Naive B cell (primary cell): ENCODE results near the gene HS3ST5. TPM values are rescaled to one million over a fixed set of nuclear protein-coding genes. Genes with fewer than 3 reads are reported as not detected.
"Not testable (repeated sequence)": the region's sequence is repeated elsewhere in the genome, so short reads cannot be mapped to it uniquely, and the experiment has no call there.

Source experiments
- ATAC-seq, 2 donors: fragments of 150-1000 bp; cut with Tn5 transposase; 2 replicates each; pipeline ENCODE4 v1.10.0; 2021; ENCODE audit warnings: low read depth in 2 of 2, mild to moderate bottlenecking in 2 of 2, moderate library complexity in 2 of 2
- DNase-seq: peaks from one replicate; pipeline ENCODE4 v3.0.0; 2022
- H3K27ac Mint-ChIP-seq, 6 donors: one replicate each; pipeline ENCODE4 v1.8.0; 2020 to 2022; ENCODE audit warnings: mild to moderate bottlenecking in 6 of 6, mixed read lengths in 6 of 6, moderate library complexity in 5 of 6, inconsistent platforms in 2 of 6
- H3K27me3 Mint-ChIP-seq, 3 donors: one replicate each; pipeline ENCODE4 v1.8.0; 2021 to 2022; ENCODE audit warnings: mixed read lengths in 3 of 3, mild to moderate bottlenecking in 1 of 3
- H3K36me3 Mint-ChIP-seq, 2 donors: one replicate each; pipeline ENCODE4 v1.8.0; 2020 to 2022; ENCODE audit warnings: mixed read lengths in 2 of 2, inconsistent platforms in 1 of 2, mild to moderate bottlenecking in 1 of 2
- H3K4me1 Mint-ChIP-seq, 3 donors: one replicate each; pipeline ENCODE4 v1.8.0; 2020 to 2022; ENCODE audit warnings: mixed read lengths in 3 of 3, inconsistent platforms in 1 of 3, mild to moderate bottlenecking in 1 of 3, moderate library complexity in 1 of 3
- H3K4me3 Mint-ChIP-seq, 8 donors: one replicate each; pipeline ENCODE4 v1.8.0; 2020 to 2022; ENCODE audit warnings: mild to moderate bottlenecking in 8 of 8, mixed read lengths in 8 of 8, moderate library complexity in 8 of 8, inconsistent platforms in 2 of 8
- H3K9me3 Mint-ChIP-seq, 7 donors: one replicate each; pipeline ENCODE4 v1.8.0; 2020 to 2022; ENCODE audit warnings: mixed read lengths in 7 of 7, mild to moderate bottlenecking in 5 of 7, inconsistent platforms in 2 of 7, moderate library complexity in 1 of 7
- polyA plus RNA-seq, 6 donors: library from polyadenylated mRNA; unstranded; fragments of 300-500 nt; fragmentation: Illumina TruSeq; gene quantifications; one replicate each; pipeline ENCODE4 v1.2.3, GENCODE V29; 2021; ENCODE audit warnings: low read depth in 6 of 6

HS3ST5 gene
- polyA plus RNA-seq, 6 donors from 2014 or later = not detected

DNA sequence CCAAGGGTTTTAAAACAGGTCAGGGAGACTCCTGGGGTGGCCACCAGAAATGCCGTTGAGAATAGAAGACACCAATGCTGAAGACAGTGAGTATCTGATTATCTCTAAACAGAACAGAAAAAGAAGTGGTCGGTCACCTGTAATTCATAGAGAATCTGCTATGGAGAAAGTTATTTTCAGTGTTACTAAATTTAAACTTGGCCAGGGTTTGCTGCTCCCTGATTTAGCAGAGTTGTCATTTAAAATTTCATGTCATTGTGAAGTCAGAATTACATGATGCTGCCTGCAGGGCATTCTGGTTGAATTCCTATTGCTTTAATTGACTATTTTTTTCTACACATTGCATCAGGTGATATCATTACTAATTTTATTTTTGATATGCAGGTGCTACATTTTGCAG is 114.1 kb downstream of the HS3ST5 start:
- ATAC-seq = no peak
- Mint-ChIP-seq H3K4me1 (no peaks in the 10 kb centered on the region), H3K4me3 (no peak overlapping the region), H3K9me3 (peaks cover 0 to 14% (median 0%) of the 10 kb centered on the region in 7 donors), H3K27ac (no peak overlapping the region), H3K27me3 (peaks cover 0 to 5% (median 5%) of the 10 kb centered on the region in 3 donors), H3K36me3 (no peaks in the 10 kb centered on the region)
- DNase-seq = no peak

DNA sequence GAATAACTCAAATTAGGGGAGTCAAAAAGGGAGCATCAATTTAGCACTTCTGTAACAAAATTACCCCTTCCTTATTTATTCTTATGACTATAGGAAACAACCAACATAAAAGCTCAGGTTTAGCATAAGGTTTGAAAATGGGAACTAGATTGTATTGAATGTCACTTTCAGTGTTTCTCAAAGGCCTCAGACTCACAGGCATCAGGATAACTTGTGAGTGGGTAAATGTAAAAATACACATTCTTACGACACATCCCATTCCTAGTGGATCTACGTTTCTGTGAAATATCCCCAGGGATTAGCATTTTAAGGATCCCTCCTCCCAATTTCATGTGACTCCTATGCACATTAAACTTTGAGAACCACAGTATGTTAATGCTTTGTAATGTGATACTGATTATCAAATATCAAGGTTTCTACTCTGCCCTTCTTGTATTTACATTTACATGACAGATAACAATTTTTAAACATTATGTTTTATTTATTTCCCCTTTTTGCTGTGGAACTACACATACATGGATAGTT is 114.8 kb downstream of the HS3ST5 start:
- Mint-ChIP-seq H3K4me3 (no peak overlapping the region), H3K27ac (no peak overlapping the region), H3K36me3 (no peaks in the 10 kb centered on the region), H3K9me3 (peaks cover 0 to 14% (median 0%) of the 10 kb centered on the region in 7 donors), H3K27me3 (peaks cover 0 to 5% (median 5%) of the 10 kb centered on the region in 3 donors), H3K4me1 (no peaks in the 10 kb centered on the region)
- ATAC-seq = no peak
- DNase-seq = no peak

DNA sequence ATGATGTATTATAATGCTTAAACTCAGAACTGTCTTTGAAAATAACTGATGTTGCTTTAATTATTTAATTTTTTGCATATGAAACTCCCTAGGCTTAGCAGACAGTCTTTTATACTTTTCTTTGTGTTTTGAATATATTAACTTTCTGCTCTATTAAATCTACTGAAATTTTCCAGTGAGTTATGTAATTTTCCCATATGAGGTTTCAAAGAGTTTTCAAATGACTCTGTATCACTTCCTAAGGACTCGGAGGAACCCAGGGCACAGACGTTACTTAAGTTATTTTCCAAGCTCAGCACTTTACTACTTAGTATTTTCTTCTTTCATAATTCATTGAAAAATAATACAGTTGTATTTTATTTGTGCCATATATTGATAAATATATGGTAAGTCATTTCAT is 122.6 kb downstream of the HS3ST5 start:
- Mint-ChIP-seq H3K4me1 (no peaks in the 10 kb centered on the region), H3K9me3 (peaks cover 0 to 4% (median 0%) of the 10 kb centered on the region in 7 donors), H3K4me3 (no peak overlapping the region), H3K27ac (no peak overlapping the region), H3K27me3 (no peaks in the 10 kb centered on the region), H3K36me3 (no peaks in the 10 kb centered on the region)
- ATAC-seq (no peak), DNase-seq (no peak)

DNA sequence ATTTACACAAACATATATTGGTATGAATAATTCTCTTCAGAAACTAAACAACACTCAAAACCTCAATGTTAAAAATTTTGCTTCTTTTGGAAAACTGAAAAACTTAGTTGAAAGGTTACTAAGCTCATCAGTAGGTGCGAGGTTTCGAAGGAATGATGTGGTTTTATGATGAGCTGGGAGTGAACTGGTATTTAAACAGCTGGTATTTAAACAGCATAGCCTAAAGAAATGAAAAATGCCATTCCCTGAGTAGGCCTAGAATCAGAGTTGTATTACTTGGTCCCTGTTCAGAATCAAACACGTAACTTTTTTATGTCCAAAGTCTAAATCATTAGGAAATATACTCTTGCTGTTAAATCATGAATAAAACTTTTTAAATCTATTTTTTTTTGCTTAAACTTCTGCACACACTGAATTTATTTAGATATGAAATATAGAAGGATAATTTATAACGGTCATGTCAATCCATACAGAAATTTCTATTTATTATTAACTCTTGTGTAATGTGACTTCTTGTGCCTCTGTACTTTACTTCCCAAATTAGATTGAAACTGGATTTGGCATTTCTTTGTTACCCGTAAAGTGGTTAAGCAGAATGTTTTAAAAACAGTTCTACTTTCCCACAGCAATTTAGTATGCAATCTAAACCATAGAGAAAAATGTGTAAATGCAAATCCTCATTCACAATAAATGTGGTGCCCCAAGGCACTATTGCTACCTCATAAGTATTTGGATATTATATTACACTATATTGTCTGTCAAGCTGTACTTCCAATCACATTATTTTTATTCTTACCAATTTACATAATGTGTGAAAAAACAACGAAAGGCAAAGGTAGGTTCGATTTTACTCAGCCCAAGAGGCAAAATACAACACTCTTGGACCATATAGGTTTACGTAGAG is 124.1 kb downstream of the HS3ST5 start:
- no peak overlapping the region for H3K27ac Mint-ChIP-seq
- H3K4me1 Mint-ChIP-seq = no peaks in the 10 kb centered on the region
- DNase-seq (no peak), ATAC-seq (no peak)
- no peak overlapping the region for H3K4me3 Mint-ChIP-seq
- H3K9me3 Mint-ChIP-seq = peaks cover 0 to 4% (median 0%) of the 10 kb centered on the region in 7 donors
- H3K36me3 Mint-ChIP-seq = no peaks in the 10 kb centered on the region
- no peaks in the 10 kb centered on the region for H3K27me3 Mint-ChIP-seq

DNA sequence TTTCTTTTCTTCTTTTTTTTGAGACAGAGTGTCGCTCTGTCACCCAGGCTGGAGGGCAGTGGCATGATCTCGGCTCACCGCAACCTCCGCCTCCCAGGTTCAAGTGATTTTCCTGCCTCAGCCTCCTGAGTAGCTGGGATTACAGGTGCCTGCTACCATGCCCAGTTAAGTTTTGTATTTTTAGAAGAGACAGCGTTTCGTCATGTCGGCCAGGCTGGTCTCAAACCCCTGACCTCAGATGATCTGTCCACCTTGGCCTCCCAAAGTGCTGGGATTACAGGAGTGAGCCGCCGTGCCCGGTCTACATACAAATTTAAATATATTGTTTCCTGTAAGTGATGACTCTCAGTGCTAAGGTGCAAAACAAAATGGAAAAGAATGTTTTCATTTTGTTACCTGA is 124.8 kb downstream of the HS3ST5 start:
- H3K27ac Mint-ChIP-seq, H3K36me3 Mint-ChIP-seq, ATAC-seq, H3K4me1 Mint-ChIP-seq, H3K9me3 Mint-ChIP-seq, H3K4me3 Mint-ChIP-seq, DNase-seq, H3K27me3 Mint-ChIP-seq: not testable (repeated sequence)

DNA sequence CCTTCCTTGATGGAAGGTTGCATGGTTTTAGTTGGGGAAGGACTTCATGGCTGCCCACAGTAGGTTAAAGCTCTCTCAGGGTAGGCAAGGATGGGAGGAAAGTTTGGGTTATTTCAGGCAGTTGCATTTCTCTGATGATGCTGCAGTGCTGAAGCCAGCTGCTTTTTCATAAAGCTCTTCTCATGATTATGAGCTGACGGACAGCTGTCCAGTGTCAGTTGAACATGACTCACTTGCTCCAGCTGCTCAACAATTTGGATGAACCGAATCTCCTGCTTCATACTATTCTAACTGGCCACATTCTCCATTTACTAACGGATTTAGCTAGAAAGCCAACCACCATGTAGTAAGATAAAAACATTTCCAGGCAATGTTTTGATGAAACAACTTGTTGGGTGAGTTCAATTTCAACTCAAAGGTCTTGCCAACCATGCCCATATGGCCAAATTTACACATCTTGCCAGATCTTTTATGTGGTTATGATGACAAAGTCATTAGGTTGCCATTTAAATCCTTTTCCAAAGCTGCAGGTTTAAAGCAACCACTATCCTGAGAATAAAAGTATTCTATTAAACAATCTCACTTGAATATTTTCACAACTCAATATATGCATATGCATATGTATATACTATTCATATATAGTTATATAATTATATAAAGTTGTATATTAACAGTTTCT is 125.9 kb downstream of the HS3ST5 start:
- H3K27me3 Mint-ChIP-seq = no peaks in the 10 kb centered on the region
- ATAC-seq = no peak
- peaks cover 0 to 4% (median 0%) of the 10 kb centered on the region in 7 donors for H3K9me3 Mint-ChIP-seq
- no peak overlapping the region for H3K4me3 Mint-ChIP-seq
- no peaks in the 10 kb centered on the region for H3K36me3 Mint-ChIP-seq
- DNase-seq = no peak
- no peak overlapping the region for H3K27ac Mint-ChIP-seq
- no peaks in the 10 kb centered on the region for H3K4me1 Mint-ChIP-seq

DNA sequence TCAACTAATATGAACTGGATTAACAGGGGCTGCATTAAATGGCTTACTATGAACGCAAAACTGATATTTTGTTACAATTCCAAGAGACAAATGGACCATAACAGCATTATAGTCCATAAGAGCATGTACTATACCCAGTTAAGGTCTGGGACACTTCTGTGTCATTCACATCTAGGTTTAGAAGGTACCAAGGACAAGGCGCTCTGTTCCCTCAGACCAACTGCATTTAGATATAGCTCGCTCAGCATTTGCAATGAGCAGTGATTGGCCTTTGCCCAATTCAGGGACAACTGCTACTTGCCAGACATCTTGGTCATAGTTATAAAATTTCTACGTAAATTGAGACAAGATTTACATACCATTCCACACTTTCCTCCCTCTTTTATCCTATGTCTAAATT is 132.4 kb downstream of the HS3ST5 start:
- no peaks in the 10 kb centered on the region for H3K4me1 Mint-ChIP-seq
- no peaks in the 10 kb centered on the region for H3K27me3 Mint-ChIP-seq
- H3K4me3 Mint-ChIP-seq = no peak overlapping the region
- H3K27ac Mint-ChIP-seq = no peak overlapping the region
- DNase-seq (no peak), ATAC-seq (no peak)
- peaks cover 0 to 2% (median 0%) of the 10 kb centered on the region in 7 donors for H3K9me3 Mint-ChIP-seq
- H3K36me3 Mint-ChIP-seq = no peaks in the 10 kb centered on the region

DNA sequence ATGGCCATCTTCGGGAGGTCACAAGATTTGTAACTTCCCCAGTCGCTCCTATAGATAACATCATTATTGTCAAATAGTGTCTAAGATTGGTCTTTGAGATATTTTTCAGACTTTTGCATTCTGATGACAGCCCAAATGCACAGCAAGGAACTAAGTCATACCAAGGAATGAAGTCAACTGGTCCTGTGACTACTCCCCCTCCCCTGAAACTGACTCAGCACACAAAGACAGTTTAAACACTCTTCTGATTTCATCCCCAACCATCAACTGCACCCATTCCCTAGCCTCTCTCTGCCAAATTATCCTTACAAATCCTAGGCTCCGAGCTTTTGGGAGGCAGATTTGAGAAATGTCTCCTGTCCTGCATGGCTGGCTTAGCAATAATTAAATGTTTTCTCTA is 139.4 kb downstream of the HS3ST5 start:
- H3K4me1 Mint-ChIP-seq = no peaks in the 10 kb centered on the region
- peaks cover 0 to 3% (median 0%) of the 10 kb centered on the region in 3 donors for H3K27me3 Mint-ChIP-seq
- H3K9me3 Mint-ChIP-seq = peaks cover 0 to 13% (median 2%) of the 10 kb centered on the region in 7 donors
- no peak overlapping the region for H3K27ac Mint-ChIP-seq
- H3K36me3 Mint-ChIP-seq = no peaks in the 10 kb centered on the region
- ATAC-seq = no peak
- H3K4me3 Mint-ChIP-seq = no peak overlapping the region
- no peak for DNase-seq

DNA sequence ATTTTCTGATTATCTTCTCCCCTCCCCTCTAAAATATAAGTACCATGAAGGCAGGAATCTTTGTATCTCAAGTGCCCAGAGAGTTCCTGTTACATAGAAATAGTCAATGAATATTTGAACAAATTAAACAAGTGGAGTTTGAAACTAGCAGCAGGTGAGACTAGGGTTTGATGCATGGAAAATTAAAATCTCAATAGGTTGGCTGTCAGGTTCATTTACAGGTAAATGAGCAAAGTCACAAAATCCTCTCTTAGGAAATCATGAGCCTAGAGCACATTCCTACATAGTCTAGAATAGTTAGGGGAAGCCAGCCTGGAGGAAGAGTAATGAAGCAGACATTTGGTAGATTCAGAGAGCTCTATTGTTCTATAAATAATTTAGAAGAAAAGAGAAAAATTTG is 140.4 kb downstream of the HS3ST5 start:
- H3K4me1 Mint-ChIP-seq = no peaks in the 10 kb centered on the region
- no peak for ATAC-seq
- H3K27me3 Mint-ChIP-seq = peaks cover 0 to 3% (median 0%) of the 10 kb centered on the region in 3 donors
- peaks cover 0 to 13% (median 2%) of the 10 kb centered on the region in 7 donors for H3K9me3 Mint-ChIP-seq
- no peak overlapping the region for H3K4me3 Mint-ChIP-seq
- no peaks in the 10 kb centered on the region for H3K36me3 Mint-ChIP-seq
- no peak overlapping the region for H3K27ac Mint-ChIP-seq
- DNase-seq = no peak

DNA sequence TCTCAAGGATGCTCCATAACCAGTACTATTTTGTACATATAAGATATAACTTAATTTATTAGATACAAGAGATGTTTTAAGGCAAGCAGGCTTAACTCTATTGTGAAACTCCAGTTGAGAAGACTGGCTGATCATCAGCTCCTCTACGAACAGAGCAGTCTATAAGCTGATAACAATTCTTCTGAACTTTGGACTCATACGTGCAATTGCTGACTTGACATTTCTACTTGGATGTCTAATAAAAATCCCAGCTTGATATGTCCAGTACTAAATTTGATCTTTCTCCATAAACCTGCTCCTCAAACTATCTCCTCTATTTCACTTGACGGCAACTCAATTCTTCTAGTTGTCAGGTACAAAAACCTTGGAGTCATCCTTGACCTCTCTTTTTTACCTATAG is 141.9 kb downstream of the HS3ST5 start:
- peaks cover 0 to 3% (median 0%) of the 10 kb centered on the region in 3 donors for H3K27me3 Mint-ChIP-seq
- peaks cover 0 to 13% (median 4%) of the 10 kb centered on the region in 7 donors for H3K9me3 Mint-ChIP-seq
- H3K27ac Mint-ChIP-seq = no peak overlapping the region
- ATAC-seq = no peak
- no peak overlapping the region for H3K4me3 Mint-ChIP-seq
- DNase-seq = no peak
- H3K4me1 Mint-ChIP-seq = no peaks in the 10 kb centered on the region
- no peaks in the 10 kb centered on the region for H3K36me3 Mint-ChIP-seq

DNA sequence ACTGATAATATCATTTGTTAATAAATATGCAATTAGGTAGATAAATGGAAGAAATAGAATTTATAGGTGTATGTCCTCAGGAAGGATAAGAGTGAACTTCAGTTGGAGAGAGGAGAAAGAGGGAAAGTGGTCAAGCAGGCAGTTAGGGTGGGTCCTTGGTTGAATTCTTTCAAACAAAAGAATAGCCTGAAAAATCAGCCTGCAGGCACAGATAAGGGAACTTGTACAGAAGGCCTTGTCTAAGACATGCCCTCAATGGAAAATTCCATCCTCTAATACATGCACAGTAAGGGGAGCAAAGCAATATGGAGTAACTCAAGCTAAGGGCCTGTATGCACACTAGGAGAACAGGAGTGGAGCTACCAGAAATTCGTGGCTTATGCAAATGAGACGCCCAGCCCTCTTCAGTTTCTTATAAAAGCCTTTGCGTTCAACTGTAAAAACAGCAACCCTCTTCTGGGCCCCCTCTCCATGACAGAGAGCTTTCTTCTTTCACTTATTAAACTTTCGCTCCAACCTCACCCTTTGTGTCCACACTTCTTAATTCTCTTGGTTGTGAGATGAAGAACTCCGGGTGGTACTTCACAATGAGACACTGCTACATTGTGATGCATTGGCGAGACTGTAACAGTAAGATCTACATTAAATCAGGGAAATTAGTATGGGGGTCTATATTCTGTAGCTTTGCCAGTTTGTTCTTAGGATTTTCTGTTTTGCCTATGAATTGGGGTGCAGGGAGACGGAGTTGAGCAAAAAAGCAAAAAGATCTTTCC is 147.0 kb downstream of the HS3ST5 start:
- Mint-ChIP-seq H3K4me3 (no peak overlapping the region), H3K27ac (peak overlapping the region in 1 of 6 donors; percentile 20), H3K9me3 (peaks cover 0 to 7% (median 0%) of the 10 kb centered on the region in 7 donors), H3K36me3 (no peaks in the 10 kb centered on the region), H3K4me1 (no peaks in the 10 kb centered on the region), H3K27me3 (peaks cover 0 to 5% (median 0%) of the 10 kb centered on the region in 3 donors)
- DNase-seq = no peak
- no peak for ATAC-seq

DNA sequence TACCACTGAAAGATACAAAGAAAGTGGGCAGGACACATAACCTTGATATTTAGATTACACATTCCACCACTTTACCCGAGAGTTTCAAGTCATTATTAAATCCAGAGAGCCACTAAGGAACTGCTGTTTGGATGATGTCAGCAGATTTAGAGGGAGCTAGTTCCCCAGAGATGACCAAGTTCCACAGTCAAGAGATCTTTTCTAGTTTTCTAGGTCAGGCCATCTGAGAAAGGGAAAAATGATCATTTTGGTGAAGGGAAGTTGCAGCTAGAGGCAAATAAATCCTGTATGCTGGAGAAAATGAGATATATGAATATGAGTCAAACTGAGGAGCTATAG is 147.8 kb downstream of the HS3ST5 start:
- Mint-ChIP-seq H3K4me1 (no peaks in the 10 kb centered on the region), H3K9me3 (peaks cover 0 to 7% (median 0%) of the 10 kb centered on the region in 7 donors), H3K27ac (no peak overlapping the region), H3K36me3 (no peaks in the 10 kb centered on the region), H3K27me3 (peaks cover 0 to 5% (median 0%) of the 10 kb centered on the region in 3 donors), H3K4me3 (no peak overlapping the region)
- no peak for ATAC-seq
- DNase-seq = no peak

DNA sequence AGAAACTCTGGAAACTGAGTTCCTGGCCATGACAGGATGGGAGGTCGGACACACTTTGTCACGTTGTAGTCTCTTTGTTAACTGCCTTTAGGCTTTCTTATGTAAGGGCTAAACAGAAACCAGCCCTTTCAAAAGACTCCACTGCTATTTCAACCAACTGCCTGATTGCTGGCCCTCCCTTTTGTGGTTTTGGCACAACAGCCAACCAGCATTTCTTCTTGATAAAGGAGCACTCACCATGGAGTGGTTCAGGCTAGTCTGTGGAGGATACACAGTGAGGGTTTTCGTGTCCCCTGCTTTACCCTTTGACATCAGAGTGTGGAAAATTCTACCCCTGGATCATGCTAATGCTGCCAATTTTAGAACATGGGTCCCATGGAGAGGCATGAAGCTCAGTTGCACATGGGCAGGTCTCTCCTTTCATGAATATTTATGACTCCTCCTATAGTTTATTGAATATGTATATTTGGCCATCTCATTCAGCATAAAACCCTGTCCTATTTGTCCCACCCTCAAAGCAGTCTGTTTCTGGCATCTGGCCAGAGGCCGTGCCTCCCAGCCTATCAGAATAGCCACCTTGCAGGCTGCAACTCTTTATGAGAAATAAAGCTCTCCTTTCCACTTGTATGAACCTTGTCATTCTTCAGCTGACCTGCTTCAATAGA is 148.3 kb downstream of the HS3ST5 start:
- Mint-ChIP-seq H3K27me3 (peaks cover 0 to 5% (median 0%) of the 10 kb centered on the region in 3 donors), H3K4me1 (no peaks in the 10 kb centered on the region)

More for the DNA sequence above, 148.3 kb downstream of the HS3ST5 start:
- peaks cover 0 to 7% (median 0%) of the 10 kb centered on the region in 7 donors for H3K9me3 Mint-ChIP-seq
- no peaks in the 10 kb centered on the region for H3K36me3 Mint-ChIP-seq
- no peak overlapping the region for H3K4me3 Mint-ChIP-seq
- ATAC-seq (no peak), DNase-seq (no peak)
- H3K27ac Mint-ChIP-seq = peak overlapping the region in 1 of 6 donors; percentile 69
